Breast epithelium (tissue), 4 donors: ENCODE measurements around the gene HDAC2. TPM values are rescaled to one million over a fixed set of nuclear protein-coding genes. Genes with fewer than 3 reads are reported as not detected.
"Not testable (repeated sequence)": the region's sequence is repeated elsewhere in the genome, so short reads cannot be mapped to it uniquely, and the experiment has no call there.

Experiments
- DNase-seq, 2 donors: peaks; one replicate each; pipeline ENCODE4 v3.0.0-alpha.2; 2019; ENCODE audit warnings: low spot score in 2 of 2
- H3K27ac ChIP-seq, 2 donors: fragments of 200-600 bp; sonication (generic) in 1 of 2; one replicate each; pipeline ENCODE4 v1.5.1; 2016 to 2019; ENCODE audit warnings: mild to moderate bottlenecking in 1 of 2
- H3K27me3 ChIP-seq, 2 donors: fragments of 200-600 bp; sonication (generic) in 1 of 2; one replicate each; pipeline versions ENCODE4 v1.5.1 to v1.6.0; 2017 to 2019; ENCODE audit warnings: control low read depth in 1 of 2, mild to moderate bottlenecking in 1 of 2
- H3K36me3 ChIP-seq: fragments of 200-600 bp; one replicate; pipeline ENCODE4 v1.5.1; 2019
- H3K4me1 ChIP-seq, 2 donors: fragments of 200-600 bp; sonication (generic); one replicate each; pipeline ENCODE4 v1.5.1; 2016 to 2019; ENCODE audit warnings: control low read depth in 1 of 2
- H3K4me3 ChIP-seq, 3 donors: fragments of 200-600 bp; sonication (generic); 1 replicate in 2 of 3; 2 replicates in 1 of 3; pipeline ENCODE4 v1.5.1; 2016 to 2019; ENCODE audit warnings: mild to moderate bottlenecking in 3 of 3, moderate library complexity in 2 of 3
- H3K9me3 ChIP-seq, 2 donors: fragments of 200-600 bp; sonication (generic) in 1 of 2; one replicate each; pipeline ENCODE4 v1.5.1; 2016 to 2019; ENCODE audit warnings: control low read depth in 1 of 2
- CTCF ChIP-seq, 3 donors: fragments of 450-650 bp; IDR thresholded peaks; one replicate each; pipeline ENCODE4 v1.5.1; 2016 to 2017; ENCODE audit warnings: antibody characterized with exemption in 3 of 3, mild to moderate bottlenecking in 3 of 3, moderate library complexity in 3 of 3
- POLR2A ChIP-seq: fragments of 450-650 bp; IDR thresholded peaks from one replicate; pipeline ENCODE4 v1.6.1; 2016; ENCODE audit warnings: antibody characterized with exemption, mild to moderate bottlenecking, moderate library complexity
- POLR2AphosphoS5 ChIP-seq, 3 donors: sonication (generic); formaldehyde crosslinking; IDR thresholded peaks; one replicate each; pipeline ENCODE4 v1.6.1; 2017; ENCODE audit warnings: antibody characterized with exemption in 3 of 3
- intact Hi-C: fragments of 100-400 bp; cut with DNase I; formaldehyde crosslinking; loops from one replicate; pipeline ENCODE4 v1.15.1; 2023; ENCODE audit warnings: low total_unique reads
- total RNA-seq, 3 donors: library from RNA; depleted of rRNA; stranded (reverse); fragments of >200 nt; gene quantifications; one replicate each; pipeline ENCODE4 v1.1.0, GENCODE V29; 2016

The HDAC2 gene
- total RNA-seq, 3 donors from 2014 or later: 37.9 to 66.5 (median 63.5) TPM

GRCh38 chr6:113989675-113990074 lies 18.7 kb upstream of the HDAC2 start:
- DNase-seq: no peak
- Histone ChIP-seq H3K27ac (no peak overlapping the region), H3K36me3 (no peaks in the 10 kb centered on the region), H3K4me1 (no peaks in the 10 kb centered on the region), H3K9me3 (no peaks in the 10 kb centered on the region), H3K4me3 (no peak overlapping the region), H3K27me3 (no peaks in the 10 kb centered on the region)
- TF ChIP-seq POLR2AphosphoS5 (IDR thresholded peaks at IDR 0.05) (no peak), CTCF (IDR thresholded peaks at IDR 0.05) (no peak), POLR2A (no peak)
- intact Hi-C loops: no loop called here

GRCh38 chr6:113982675-113983074 lies 11.7 kb upstream of the HDAC2 start:
- H3K9me3 ChIP-seq, H3K36me3 ChIP-seq, DNase-seq, H3K4me3 ChIP-seq, H3K27ac ChIP-seq, intact Hi-C loops, H3K27me3 ChIP-seq, H3K4me1 ChIP-seq: not testable (repeated sequence)

- no peaks in the 10 kb centered on the region for H3K9me3 ChIP-seq
- H3K4me3 ChIP-seq: no peak overlapping the region
- no peak overlapping the region for H3K27ac ChIP-seq
- TF ChIP-seq CTCF (IDR thresholded peaks at IDR 0.05): no peak
- TF ChIP-seq POLR2A: no peak
- no peak for TF ChIP-seq POLR2AphosphoS5 (IDR thresholded peaks at IDR 0.05)
- DNase-seq: no peak
- H3K36me3 ChIP-seq: no peaks in the 10 kb centered on the region
- H3K27me3 ChIP-seq: no peaks in the 10 kb centered on the region
- intact Hi-C loops: no loop called here
- H3K4me1 ChIP-seq: no peaks in the 10 kb centered on the region
These were observed 11.2 kb upstream of the HDAC2 start for GRCh38 chr6:113982055-113982550.

- Histone ChIP-seq H3K27me3 (no peaks in the 10 kb centered on the region), H3K27ac (no peak overlapping the region), H3K9me3 (no peaks in the 10 kb centered on the region), H3K4me3 (no peak overlapping the region), H3K4me1 (no peaks in the 10 kb centered on the region), H3K36me3 (no peaks in the 10 kb centered on the region)
- intact Hi-C loops: no loop called here
- TF ChIP-seq POLR2AphosphoS5 (IDR thresholded peaks at IDR 0.05): no peak
- no peak for TF ChIP-seq POLR2A
- peak in 1 of 3 donors; percentile 34 for TF ChIP-seq CTCF (IDR thresholded peaks at IDR 0.05)
- DNase-seq: no peak
These were observed 10.1 kb upstream of the HDAC2 start for GRCh38 chr6:113980937-113981554.

- Histone ChIP-seq H3K9me3 (no peaks in the 10 kb centered on the region), H3K4me3 (no peak overlapping the region), H3K4me1 (no peaks in the 10 kb centered on the region), H3K27ac (no peak overlapping the region), H3K36me3 (no peaks in the 10 kb centered on the region), H3K27me3 (no peaks in the 10 kb centered on the region)
- intact Hi-C loops: no loop called here
- DNase-seq: no peak
- TF ChIP-seq CTCF (IDR thresholded peaks at IDR 0.05) (no peak), POLR2AphosphoS5 (IDR thresholded peaks at IDR 0.05) (no peak), POLR2A (no peak)
These were observed 9.0 kb upstream of the HDAC2 start for GRCh38 chr6:113979937-113980336.
